HCT116 (cell line): ENCODE results near the gene ARMC8. TPM values are rescaled to one million over a fixed set of nuclear protein-coding genes. Genes with fewer than 3 reads are reported as not detected.

Source experiments
- ATAC-seq: fragments of 200-7000 bp; cut with Tn5 transposase; 2 replicates; pipeline ENCODE4 v1.9.1; 2020; ENCODE audit warnings: mild to moderate bottlenecking, moderate library complexity
- BruUV-seq: library from RNA; stranded (reverse); fragments of 400-500 nt; replicated peaks from 2 replicates; lab custom pipeline; 2021; lab: Mats Ljungman, UMichigan
- CTCF ChIA-PET: fragments of 300-600 bp; sonication (Branson Sonifier 250); formaldehyde crosslinking; loops from one replicate; lab custom pipeline; 2021; ENCODE audit warnings: antibody characterized with exemption; lab: Charles Lee
- POLR2A ChIA-PET: fragments of 300-600, 350-600 bp; sonication (Branson Sonifier 250); formaldehyde crosslinking; loops from one replicate; lab custom pipeline; 2021; ENCODE audit warnings: antibody characterized with exemption; lab: Charles Lee
- RAD21 ChIA-PET, 2 experiments: fragments of 300-600 bp; sonication (Branson Sonifier 250); formaldehyde crosslinking; loops; one replicate each; lab custom pipeline; 2023; ENCODE audit warnings: low total read pairs in 2 of 2; ENCODE audit not compliant: uncharacterized antibody in 2 of 2, unreplicated experiment in 2 of 2, low non-redundant PET in 1 of 2; lab: Charles Lee
- DNase-seq: peaks from one replicate; pipeline ENCODE4 v3.0.0-alpha.2; 2010; ENCODE audit warnings: low read depth, low spot score
- H2AFZ ChIP-seq: fragments of 200-600 bp; shearing (Covaris generic), sonication (generic); 2 replicates; pipeline ENCODE4 v1.6.1; 2017; ENCODE audit warnings: low read depth, mixed run types, mixed read lengths, antibody characterized with exemption, low read length; ENCODE audit not compliant: poor library complexity, severe bottlenecking
- H3K27ac ChIP-seq: 2 replicates; pipeline ENCODE4 v1.5.1; 2012; ENCODE audit warnings: low read depth, low read length
- H3K27me3 ChIP-seq: fragments of 200-600 bp; sonication (generic); 2 replicates; pipeline ENCODE4 v1.6.1; 2016; ENCODE audit warnings: mixed run types, low read length, mixed read lengths; ENCODE audit not compliant: insufficient read depth
- H3K36me3 ChIP-seq, 2 experiments: fragments of 200-500 bp in 1 of 2; fragments of 200-600 bp in 1 of 2; sonication (Bioruptor generic) in 1 of 2; sonication (generic) in 1 of 2; 2 replicates each; pipeline versions ENCODE4 v1.5.1 to v1.6.1; 2014 to 2016; ENCODE audit warnings: low read length in 2 of 2, inconsistent platforms in 1 of 2, mixed read lengths in 1 of 2, mixed run types in 1 of 2; ENCODE audit not compliant: insufficient read depth in 2 of 2, control insufficient read depth in 1 of 2
- H3K4me1 ChIP-seq, 2 experiments: fragments of 200-600 bp in 1 of 2; sonication (generic) in 1 of 2; 2 replicates each; pipeline versions ENCODE4 v1.5.1 to v1.6.1; 2012 to 2017; ENCODE audit warnings: low read length in 2 of 2, inconsistent platforms in 1 of 2, mild to moderate bottlenecking in 1 of 2, mixed read lengths in 1 of 2, mixed run types in 1 of 2, moderate library complexity in 1 of 2; ENCODE audit not compliant: insufficient read depth in 2 of 2, control insufficient read depth in 1 of 2
- H3K4me2 ChIP-seq: fragments of 200-600 bp; sonication (generic); 2 replicates; pipeline ENCODE4 v1.6.1; 2017; ENCODE audit warnings: mixed run types, low read length, mixed read lengths
- H3K4me3 ChIP-seq, 2 experiments: fragments of 200-600 bp in 1 of 2; sonication (generic) in 1 of 2; replicated peaks in 1 of 2; 2 replicates each; pipeline ENCODE4 v1.5.1; 2011 to 2016; ENCODE audit warnings: low read length in 2 of 2, control low read depth in 1 of 2, low read depth in 1 of 2, mild to moderate bottlenecking in 1 of 2, mixed read lengths in 1 of 2, mixed run types in 1 of 2
- H3K79me2 ChIP-seq: fragments of 200-600 bp; sonication (generic); 2 replicates; pipeline ENCODE4 v1.6.1; 2017; ENCODE audit warnings: mild to moderate bottlenecking, mixed run types, low read length, moderate library complexity, mixed read lengths; ENCODE audit not compliant: insufficient read depth
- H3K9ac ChIP-seq: fragments of 200-600 bp; sonication (generic); 2 replicates; pipeline ENCODE4 v1.6.1; 2016; ENCODE audit warnings: low read length, mixed read lengths
- H3K9me2 ChIP-seq: fragments of 200-600 bp; sonication (generic), shearing (Covaris generic); 2 replicates; pipeline ENCODE4 v1.6.1; 2017; ENCODE audit warnings: mixed run types, mild to moderate bottlenecking, moderate library complexity; ENCODE audit not compliant: insufficient read depth
- H3K9me3 ChIP-seq, 2 experiments: fragments of 200-500 bp in 1 of 2; fragments of 200-600 bp in 1 of 2; sonication (Bioruptor generic) in 1 of 2; sonication (generic) in 1 of 2; 2 replicates each; pipeline ENCODE4 v1.6.1; 2014 to 2017; ENCODE audit warnings: low read length in 2 of 2, mixed read lengths in 2 of 2, inconsistent platforms in 1 of 2, low read depth in 1 of 2, mild to moderate bottlenecking in 1 of 2, mixed run types in 1 of 2, moderate library complexity in 1 of 2; ENCODE audit not compliant: control insufficient read depth in 1 of 2, insufficient read depth in 1 of 2
- H4K20me1 ChIP-seq: fragments of 200-600 bp; sonication (generic), shearing (Covaris generic); 2 replicates; pipeline ENCODE4 v1.6.1; 2017; ENCODE audit warnings: mixed run types, mild to moderate bottlenecking, moderate library complexity; ENCODE audit not compliant: insufficient read depth
- CBX3 ChIP-seq: IDR thresholded peaks from 2 replicates; pipeline ENCODE4 v1.6.1; 2012; ENCODE audit warnings: low read depth
- EGR1 ChIP-seq: IDR thresholded peaks from 2 replicates; pipeline ENCODE4 v1.6.1; 2012; ENCODE audit warnings: low read depth
- FOSL1 ChIP-seq: IDR thresholded peaks from 2 replicates; pipeline ENCODE4 v1.6.1; 2012; ENCODE audit warnings: low read depth
- JUND ChIP-seq: IDR thresholded peaks from 2 replicates; pipeline ENCODE4 v1.6.1; 2012
- POLR2AphosphoS5 ChIP-seq: IDR thresholded peaks from 2 replicates; pipeline ENCODE4 v1.6.1; 2011; ENCODE audit warnings: mild to moderate bottlenecking, low read depth, low read length, moderate library complexity
- RAD21 ChIP-seq: IDR thresholded peaks from 2 replicates; pipeline ENCODE4 v1.6.1; 2012; ENCODE audit warnings: low read depth, mild to moderate bottlenecking
- ZFX ChIP-seq: fragments of 450-650 bp; IDR thresholded peaks from 2 replicates; pipeline ENCODE4 v1.6.1; 2017
- intact Hi-C: fragments of 100-400 bp; cut with micrococcal nuclease; formaldehyde crosslinking; loops from 2 replicates; pipeline ENCODE4 v1.10.0; 2022
- total RNA-seq: library from RNA; stranded (reverse); gene quantifications from one replicate; pipeline ENCODE4 v1.2.1, GENCODE V29; 2021; ENCODE audit not compliant: unreplicated experiment
- TF ChIP-seq, protein P1 (sequence below): IDR thresholded peaks from 2 replicates; pipeline ENCODE4 v1.6.1; 2012; ENCODE audit warnings: low read depth
- TF ChIP-seq, protein P2 (sequence below): IDR thresholded peaks from 2 replicates; pipeline ENCODE4 v1.6.1; 2012
- TF ChIP-seq, protein P3 (sequence below), 3 experiments: fragments of 200-600 bp in 1 of 3; sonication (generic) in 1 of 3; IDR thresholded peaks in 2 of 3; conservative IDR thresholded peaks in 1 of 3; 2 replicates each; pipeline ENCODE4 v1.5.1; 2012 to 2017; ENCODE audit warnings: low read depth in 2 of 3, low read length in 2 of 3, antibody characterized with exemption in 1 of 3, borderline replicate concordance in 1 of 3, control low read depth in 1 of 3, mild to moderate bottlenecking in 1 of 3, mixed read lengths in 1 of 3, mixed run types in 1 of 3, moderate library complexity in 1 of 3; ENCODE audit not compliant: insufficient read depth in 1 of 3

Gene ARMC8
- total RNA-seq, 1 experiment from 2014 or later, result 36.2 TPM

DNA sequence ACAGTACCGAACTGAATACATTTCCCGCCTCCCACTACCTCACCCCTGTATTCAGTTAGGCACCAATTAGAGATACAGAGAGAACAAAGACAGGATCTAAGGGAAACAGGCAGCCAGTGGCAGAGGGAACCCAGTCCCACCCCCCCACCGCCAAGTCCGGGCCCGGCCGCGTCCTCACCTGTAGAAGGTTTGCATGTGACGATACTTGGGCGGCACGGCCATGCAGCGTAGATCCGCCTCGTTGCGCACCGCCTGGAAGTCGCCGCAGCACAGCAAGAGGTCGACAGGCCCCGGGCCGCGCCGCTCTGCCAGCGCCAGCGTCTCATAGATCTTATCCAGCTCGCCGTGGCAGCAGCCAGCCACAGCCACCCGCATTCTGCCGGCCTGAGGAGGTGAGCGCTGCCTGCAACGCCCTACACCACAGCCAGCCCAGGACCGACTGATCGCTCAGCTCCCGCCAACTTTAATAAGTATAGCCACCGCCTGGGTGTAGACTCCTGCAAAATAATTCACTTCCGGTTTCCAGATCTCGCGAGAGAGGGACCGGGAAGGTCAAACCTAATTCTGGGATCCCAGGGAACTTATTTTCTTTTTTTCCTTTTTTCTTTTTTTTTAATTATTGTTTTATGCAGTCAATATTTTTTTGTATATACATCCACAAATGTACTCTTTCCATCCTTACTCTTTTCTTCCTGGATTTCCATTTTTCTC is 12.5 kb upstream of the ARMC8 start, which contains the start of gene DBR1 (continued):
- TF ChIP-seq, protein P1, sequence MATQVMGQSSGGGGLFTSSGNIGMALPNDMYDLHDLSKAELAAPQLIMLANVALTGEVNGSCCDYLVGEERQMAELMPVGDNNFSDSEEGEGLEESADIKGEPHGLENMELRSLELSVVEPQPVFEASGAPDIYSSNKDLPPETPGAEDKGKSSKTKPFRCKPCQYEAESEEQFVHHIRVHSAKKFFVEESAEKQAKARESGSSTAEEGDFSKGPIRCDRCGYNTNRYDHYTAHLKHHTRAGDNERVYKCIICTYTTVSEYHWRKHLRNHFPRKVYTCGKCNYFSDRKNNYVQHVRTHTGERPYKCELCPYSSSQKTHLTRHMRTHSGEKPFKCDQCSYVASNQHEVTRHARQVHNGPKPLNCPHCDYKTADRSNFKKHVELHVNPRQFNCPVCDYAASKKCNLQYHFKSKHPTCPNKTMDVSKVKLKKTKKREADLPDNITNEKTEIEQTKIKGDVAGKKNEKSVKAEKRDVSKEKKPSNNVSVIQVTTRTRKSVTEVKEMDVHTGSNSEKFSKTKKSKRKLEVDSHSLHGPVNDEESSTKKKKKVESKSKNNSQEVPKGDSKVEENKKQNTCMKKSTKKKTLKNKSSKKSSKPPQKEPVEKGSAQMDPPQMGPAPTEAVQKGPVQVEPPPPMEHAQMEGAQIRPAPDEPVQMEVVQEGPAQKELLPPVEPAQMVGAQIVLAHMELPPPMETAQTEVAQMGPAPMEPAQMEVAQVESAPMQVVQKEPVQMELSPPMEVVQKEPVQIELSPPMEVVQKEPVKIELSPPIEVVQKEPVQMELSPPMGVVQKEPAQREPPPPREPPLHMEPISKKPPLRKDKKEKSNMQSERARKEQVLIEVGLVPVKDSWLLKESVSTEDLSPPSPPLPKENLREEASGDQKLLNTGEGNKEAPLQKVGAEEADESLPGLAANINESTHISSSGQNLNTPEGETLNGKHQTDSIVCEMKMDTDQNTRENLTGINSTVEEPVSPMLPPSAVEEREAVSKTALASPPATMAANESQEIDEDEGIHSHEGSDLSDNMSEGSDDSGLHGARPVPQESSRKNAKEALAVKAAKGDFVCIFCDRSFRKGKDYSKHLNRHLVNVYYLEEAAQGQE, result no peak
- TF ChIP-seq JUND, result no peak

DNA sequence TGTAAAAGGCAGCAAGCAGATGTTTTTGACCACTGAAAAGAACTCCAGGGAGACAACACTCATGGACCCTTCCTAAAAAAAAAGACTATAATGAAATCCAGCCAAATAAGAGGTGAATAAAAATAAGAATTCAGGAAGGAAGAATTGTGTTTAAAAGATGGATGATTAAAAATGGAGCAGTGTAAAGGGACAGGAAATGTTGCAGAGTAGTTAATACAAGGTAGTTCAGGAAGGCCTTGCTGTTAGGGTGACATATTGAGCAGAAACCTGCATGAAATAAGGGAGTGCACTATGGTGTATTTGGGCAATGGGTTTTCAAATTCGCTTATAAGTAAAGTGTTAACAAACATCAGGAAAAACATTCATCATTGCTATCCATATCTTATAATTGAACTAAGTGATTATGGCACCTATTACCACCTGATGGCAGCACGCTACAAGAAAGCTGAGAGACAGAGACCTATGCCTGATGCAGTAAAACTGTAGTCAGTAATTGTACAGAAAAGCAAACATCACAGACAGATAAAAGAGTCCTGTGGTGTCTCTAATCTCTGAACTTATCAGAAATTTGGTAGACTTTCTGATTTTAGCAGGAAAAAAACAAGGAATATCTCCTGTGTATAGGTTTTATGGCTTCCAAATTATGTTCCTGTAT is 6.6 kb upstream of the ARMC8 start:
- ChIA-PET CTCF (no interaction called here), POLR2A (no interaction called here), RAD21 (no interaction called here)
- H3K4me3 ChIP-seq, result no peak overlapping the region
- no peaks in the 10 kb centered on the region for H3K9me3 ChIP-seq
- no peak overlapping the region for H3K27ac ChIP-seq
- TF ChIP-seq, protein P2, sequence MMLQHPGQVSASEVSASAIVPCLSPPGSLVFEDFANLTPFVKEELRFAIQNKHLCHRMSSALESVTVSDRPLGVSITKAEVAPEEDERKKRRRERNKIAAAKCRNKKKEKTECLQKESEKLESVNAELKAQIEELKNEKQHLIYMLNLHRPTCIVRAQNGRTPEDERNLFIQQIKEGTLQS, result no peak
- no peak for TF ChIP-seq CBX3
- no peak for TF ChIP-seq POLR2AphosphoS5
- no peak for TF ChIP-seq FOSL1
- TF ChIP-seq RAD21, result peak; percentile 94
- TF ChIP-seq EGR1, result no peak
- TF ChIP-seq, protein P3, sequence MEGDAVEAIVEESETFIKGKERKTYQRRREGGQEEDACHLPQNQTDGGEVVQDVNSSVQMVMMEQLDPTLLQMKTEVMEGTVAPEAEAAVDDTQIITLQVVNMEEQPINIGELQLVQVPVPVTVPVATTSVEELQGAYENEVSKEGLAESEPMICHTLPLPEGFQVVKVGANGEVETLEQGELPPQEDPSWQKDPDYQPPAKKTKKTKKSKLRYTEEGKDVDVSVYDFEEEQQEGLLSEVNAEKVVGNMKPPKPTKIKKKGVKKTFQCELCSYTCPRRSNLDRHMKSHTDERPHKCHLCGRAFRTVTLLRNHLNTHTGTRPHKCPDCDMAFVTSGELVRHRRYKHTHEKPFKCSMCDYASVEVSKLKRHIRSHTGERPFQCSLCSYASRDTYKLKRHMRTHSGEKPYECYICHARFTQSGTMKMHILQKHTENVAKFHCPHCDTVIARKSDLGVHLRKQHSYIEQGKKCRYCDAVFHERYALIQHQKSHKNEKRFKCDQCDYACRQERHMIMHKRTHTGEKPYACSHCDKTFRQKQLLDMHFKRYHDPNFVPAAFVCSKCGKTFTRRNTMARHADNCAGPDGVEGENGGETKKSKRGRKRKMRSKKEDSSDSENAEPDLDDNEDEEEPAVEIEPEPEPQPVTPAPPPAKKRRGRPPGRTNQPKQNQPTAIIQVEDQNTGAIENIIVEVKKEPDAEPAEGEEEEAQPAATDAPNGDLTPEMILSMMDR (IDR thresholded peaks at IDR 0.05 in 2 of 3, conservative IDR thresholded peaks at IDR 0.05 in 1 of 3; ENCODE audit: borderline replicate concordance in 1 of 3, insufficient read depth in 1 of 3, low read depth in 2 of 3, low read length in 2 of 3), result peak; percentile 55 to 81 (median 70)
- TF ChIP-seq ZFX, result no peak
- TF ChIP-seq JUND, result no peak
- peaks cover 4 to 11% of the 10 kb centered on the region in 2 experiments; a peak in 3 of 4 replicates for H3K4me1 ChIP-seq
- peak overlapping the region; percentile 90 for H2AFZ ChIP-seq
- ATAC-seq, result peak; percentile 90
- H3K27me3 ChIP-seq, result no peaks in the 10 kb centered on the region
- no peak overlapping the region for H3K4me2 ChIP-seq
- no peaks in the 10 kb centered on the region for H3K9me2 ChIP-seq
- peak; percentile 41 for DNase-seq
- intact Hi-C loops, result loop anchor here (1.0 to 10.0 kb wide), 4 partner anchors 152 to 514 kb away; no protein-coding TSS in a partner anchor
- no peaks in the 10 kb centered on the region for H4K20me1 ChIP-seq
- no TSS peak for BruUV-seq
- H3K9ac ChIP-seq, result no peak overlapping the region
- no peaks in the 10 kb centered on the region for H3K36me3 ChIP-seq
- H3K79me2 ChIP-seq, result no peaks in the 10 kb centered on the region
